HepG2 (cell line): ENCODE measurements around the gene RMI2. TPM values are rescaled to one million over a fixed set of nuclear protein-coding genes. Genes with fewer than 3 reads are reported as not detected.

Experiments used
- DRAP1 ChIP-seq: IDR thresholded peaks from 2 replicates; pipeline ENCODE4 v1.6.1; 2016; ENCODE audit warnings: missing genetic modification reagents, missing compliant biosample characterization
- EEA1 ChIP-seq: sonication (generic); formaldehyde crosslinking; IDR thresholded peaks from 2 replicates; pipeline ENCODE4 v1.5.1; 2020; ENCODE audit warnings: mild to moderate bottlenecking, missing genetic modification reagents, borderline replicate concordance
- ESRRA ChIP-seq: sonication (generic); formaldehyde crosslinking; IDR thresholded peaks from 2 replicates; pipeline ENCODE4 v1.5.1; 2020; ENCODE audit warnings: mild to moderate bottlenecking, low read depth, missing genetic modification reagents
- HDAC6 ChIP-seq: fragments of 200-600 bp; sonication (generic); IDR thresholded peaks from 2 replicates; pipeline ENCODE4 v1.7.0; 2017; ENCODE audit warnings: mild to moderate bottlenecking, antibody characterized with exemption, low read length, low read depth
- HHEX ChIP-seq: IDR thresholded peaks from 2 replicates; pipeline ENCODE4 v1.6.1; 2016; ENCODE audit warnings: control low read depth
- HMGXB4 ChIP-seq, 2 experiments: sonication (generic) in 1 of 2; formaldehyde crosslinking in 1 of 2; IDR thresholded peaks; 2 replicates each; pipeline versions ENCODE4 v1.4.0 to v1.6.1; 2018 to 2020; ENCODE audit warnings: missing genetic modification reagents in 2 of 2, borderline replicate concordance in 1 of 2, low read depth in 1 of 2, mild to moderate bottlenecking in 1 of 2, missing biosample characterization in 1 of 2
- HNF1B ChIP-seq: sonication (generic); formaldehyde crosslinking; IDR thresholded peaks from 2 replicates; pipeline ENCODE4 v1.5.1; 2020; ENCODE audit warnings: mild to moderate bottlenecking, moderate library complexity, missing genetic modification reagents
- JDP2 ChIP-seq: sonication (generic); formaldehyde crosslinking; IDR thresholded peaks from 2 replicates; pipeline ENCODE4 v1.8.1; 2022; ENCODE audit warnings: missing genetic modification reagents, borderline replicate concordance
- JUNB ChIP-seq: sonication (generic); formaldehyde crosslinking; IDR thresholded peaks from 2 replicates; pipeline ENCODE4 v1.8.0; 2022; ENCODE audit warnings: missing genetic modification reagents, mild to moderate bottlenecking, borderline replicate concordance
- MEIS1 ChIP-seq: sonication (generic); formaldehyde crosslinking; IDR thresholded peaks from 2 replicates; pipeline ENCODE4 v1.9.0; 2021; ENCODE audit warnings: mild to moderate bottlenecking, missing genetic modification reagents, moderate library complexity, borderline replicate concordance
- MLXIP ChIP-seq: sonication (generic); formaldehyde crosslinking; IDR thresholded peaks from 2 replicates; pipeline ENCODE4 v1.9.0; 2021; ENCODE audit warnings: missing genetic modification reagents, borderline replicate concordance
- NR1H2 ChIP-seq: sonication (generic); formaldehyde crosslinking; IDR thresholded peaks from 2 replicates; pipeline ENCODE4 v1.8.1; 2022; ENCODE audit warnings: low read depth, missing genetic modification reagents, borderline replicate concordance
- POLR2A ChIP-seq, 2 experiments: IDR thresholded peaks; 2 replicates each; pipeline ENCODE4 v1.6.1; 2011; ENCODE audit warnings: low read depth in 2 of 2, low read length in 2 of 2, mild to moderate bottlenecking in 1 of 2, moderate library complexity in 1 of 2; ENCODE audit not compliant: insufficient read depth in 1 of 2
- SATB2 ChIP-seq: sonication (generic); formaldehyde crosslinking; IDR thresholded peaks from 2 replicates; pipeline ENCODE4 v1.5.0; 2020; ENCODE audit warnings: missing genetic modification reagents
- SNRNP70 ChIP-seq: fragments of 200-400 bp; formaldehyde crosslinking; IDR thresholded peaks from 2 replicates; pipeline ENCODE4 v1.6.1; 2017; ENCODE audit warnings: mild to moderate bottlenecking, low read depth, low read length, moderate library complexity
- TBP ChIP-seq: sonication (generic); formaldehyde crosslinking; IDR thresholded peaks from 2 replicates; pipeline ENCODE4 v1.5.0; 2020; ENCODE audit warnings: missing genetic modification reagents
- ZNF430 ChIP-seq: sonication (generic); formaldehyde crosslinking; IDR thresholded peaks from 2 replicates; pipeline ENCODE4 v1.9.0; 2021; ENCODE audit warnings: mild to moderate bottlenecking, missing genetic modification reagents
- ZNF460 ChIP-seq: sonication (generic); formaldehyde crosslinking; IDR thresholded peaks from 2 replicates; pipeline ENCODE4 v1.5.1; 2020; ENCODE audit warnings: missing genetic modification reagents, mild to moderate bottlenecking, borderline replicate concordance
- ZNF552 ChIP-seq: sonication (generic); formaldehyde crosslinking; IDR thresholded peaks from 2 replicates; pipeline ENCODE4 v1.9.0; 2022; ENCODE audit warnings: missing genetic modification reagents, mild to moderate bottlenecking, borderline replicate concordance
- ZNF740 ChIP-seq: sonication (generic); formaldehyde crosslinking; IDR thresholded peaks from 2 replicates; pipeline ENCODE4 v1.4.0; 2020; ENCODE audit warnings: missing genetic modification reagents
- ZSCAN22 ChIP-seq: sonication (generic); formaldehyde crosslinking; IDR thresholded peaks from 2 replicates; pipeline ENCODE4 v1.4.0; 2020; ENCODE audit warnings: mild to moderate bottlenecking, missing genetic modification reagents
- polyA plus RNA-seq, 8 experiments: library from polyadenylated mRNA; depleted of rRNA in 3 of 8; stranded (reverse) in 7 of 8; unstranded in 1 of 8; fragments of >200 nt; fragmentation: Illumina TruSeq in 4 of 8; extraction: Trizol in 4 of 8; gene quantifications; 2 replicates each; pipeline versions ENCODE4 v1.2.1 to v1.2.3, GENCODE V29; 2011 to 2016; ENCODE audit warnings: low read depth in 4 of 8, missing spikeins in 1 of 8, mixed read lengths in 1 of 8; ENCODE audit not compliant: insufficient read depth in 1 of 8
- total RNA-seq, 5 experiments: library from RNA; depleted of rRNA; stranded (reverse); fragments of >200 nt; fragmentation: Illumina TruSeq; extraction: Trizol; gene quantifications; 2 replicates each; pipeline ENCODE4 v1.2.3, GENCODE V29; 2016; ENCODE audit warnings: low read depth in 1 of 5

The RMI2 gene
- total and polyA plus RNA-seq, 2 of the 13 experiments (the other 11 are each of a cell fraction or from before 2014, with no cell fraction given) = 24.5 to 55.7 TPM

- no peak for TF ChIP-seq SNRNP70
- TF ChIP-seq JUNB (CRISPR knock-in tag) = peak; percentile 39
- no peak for TF ChIP-seq SATB2
- peak; percentile 61; the same call in 1 of the 2 replicates for TF ChIP-seq ZNF460 (CRISPR knock-in tag)
- no peak for TF ChIP-seq EEA1 (CRISPR knock-in tag)
- no peak for TF ChIP-seq TBP (CRISPR knock-in tag)
- TF ChIP-seq ZNF430 (CRISPR knock-in tag) = peak; percentile 91
- peak; percentile 30 to 34; a peak in 2 of 4 replicates for TF ChIP-seq POLR2A (IDR thresholded peaks at IDR 0.05; ENCODE audit: insufficient read depth in 1 of 2, low read depth in 2 of 2, low read length in 2 of 2)
- TF ChIP-seq ESRRA (CRISPR knock-in tag) = no peak; the same call in none of the 2 replicates
- peak; percentile 76 for TF ChIP-seq MEIS1
- no peak; the same call in 1 of the 2 replicates for TF ChIP-seq HDAC6
- TF ChIP-seq ZSCAN22 (CRISPR knock-in tag) = no peak
- peak; percentile 61; the same call in 1 of the 2 replicates for TF ChIP-seq ZNF552 (CRISPR knock-in tag)
- no peak for TF ChIP-seq ZNF740 (CRISPR knock-in tag)
- TF ChIP-seq HNF1B (CRISPR knock-in tag) = peak; percentile 98
- no peak; the same call in 1 of the 2 replicates for TF ChIP-seq JDP2 (CRISPR knock-in tag)
- no peak for TF ChIP-seq MLXIP (CRISPR knock-in tag)
- peak; percentile 48; the same call in 1 of the 2 replicates for TF ChIP-seq NR1H2
- TF ChIP-seq HMGXB4 (CRISPR knock-in tag; IDR thresholded peaks at IDR 0.05; ENCODE audit: borderline replicate concordance in 1 of 2, low read depth in 1 of 2) = no peak
- TF ChIP-seq DRAP1 (CRISPR knock-in tag) = peak; percentile 61
- TF ChIP-seq HHEX (CRISPR knock-in tag) = no peak; the same call in 1 of the 2 replicates
Observed at GRCh38 chr16:11309895-11310633, 35.2 kb upstream of the RMI2 start (continued).
